22Rv1 (cell line): ENCODE results near the gene TTLL10.

Experiments
- ZFX ChIP-seq: fragments of 450-650 bp; IDR thresholded peaks from 2 replicates; pipeline ENCODE4 v1.6.1; 2017; ENCODE audit warnings: antibody characterized with exemption, borderline replicate concordance
- TF ChIP-seq, protein P1 (sequence below): fragments of 450-650 bp; IDR thresholded peaks from 2 replicates; pipeline ENCODE4 v1.5.1; 2017; ENCODE audit warnings: mild to moderate bottlenecking

DNA sequence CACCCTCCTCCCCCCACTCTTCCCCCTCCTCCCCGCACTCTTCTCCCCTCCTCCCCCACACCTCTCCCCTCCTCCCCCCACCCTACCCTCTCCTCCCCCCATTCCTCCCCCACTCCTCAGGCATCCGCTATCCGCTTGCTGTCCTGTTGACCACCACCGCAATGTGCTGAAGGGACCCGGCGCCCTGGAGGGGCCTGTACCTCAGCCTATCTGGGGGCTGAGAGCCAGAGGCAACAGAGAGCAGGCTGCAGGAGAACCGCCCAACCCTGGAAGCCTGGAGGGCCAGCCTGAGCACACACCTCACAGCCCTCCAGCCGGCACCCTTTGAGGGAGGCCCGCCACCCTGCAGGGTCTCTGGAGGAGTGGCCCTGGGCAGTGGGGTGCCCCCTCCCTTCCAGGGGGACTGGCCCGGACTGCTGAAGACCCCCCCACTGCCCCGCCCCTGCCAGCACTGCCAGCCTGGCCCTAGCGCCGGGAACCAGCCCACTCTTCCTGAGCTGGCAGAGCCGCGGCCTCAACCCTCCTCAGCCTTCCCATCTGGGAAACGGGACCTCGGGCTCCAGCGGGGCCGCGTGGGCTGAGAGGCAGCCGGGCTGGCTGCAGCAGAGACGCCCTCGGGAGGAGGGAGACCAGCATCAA lies 71.6 kb downstream of the TTLL10 start:
- TF ChIP-seq, protein P1, sequence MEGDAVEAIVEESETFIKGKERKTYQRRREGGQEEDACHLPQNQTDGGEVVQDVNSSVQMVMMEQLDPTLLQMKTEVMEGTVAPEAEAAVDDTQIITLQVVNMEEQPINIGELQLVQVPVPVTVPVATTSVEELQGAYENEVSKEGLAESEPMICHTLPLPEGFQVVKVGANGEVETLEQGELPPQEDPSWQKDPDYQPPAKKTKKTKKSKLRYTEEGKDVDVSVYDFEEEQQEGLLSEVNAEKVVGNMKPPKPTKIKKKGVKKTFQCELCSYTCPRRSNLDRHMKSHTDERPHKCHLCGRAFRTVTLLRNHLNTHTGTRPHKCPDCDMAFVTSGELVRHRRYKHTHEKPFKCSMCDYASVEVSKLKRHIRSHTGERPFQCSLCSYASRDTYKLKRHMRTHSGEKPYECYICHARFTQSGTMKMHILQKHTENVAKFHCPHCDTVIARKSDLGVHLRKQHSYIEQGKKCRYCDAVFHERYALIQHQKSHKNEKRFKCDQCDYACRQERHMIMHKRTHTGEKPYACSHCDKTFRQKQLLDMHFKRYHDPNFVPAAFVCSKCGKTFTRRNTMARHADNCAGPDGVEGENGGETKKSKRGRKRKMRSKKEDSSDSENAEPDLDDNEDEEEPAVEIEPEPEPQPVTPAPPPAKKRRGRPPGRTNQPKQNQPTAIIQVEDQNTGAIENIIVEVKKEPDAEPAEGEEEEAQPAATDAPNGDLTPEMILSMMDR = no peak
- TF ChIP-seq ZFX = no peak
